Measurements from ENCODE around the gene CRYBG2. TPM values are rescaled to one million over a fixed set of nuclear protein-coding genes. Genes with fewer than 3 reads are reported as not detected.

CRYBG2 gene, protein sequence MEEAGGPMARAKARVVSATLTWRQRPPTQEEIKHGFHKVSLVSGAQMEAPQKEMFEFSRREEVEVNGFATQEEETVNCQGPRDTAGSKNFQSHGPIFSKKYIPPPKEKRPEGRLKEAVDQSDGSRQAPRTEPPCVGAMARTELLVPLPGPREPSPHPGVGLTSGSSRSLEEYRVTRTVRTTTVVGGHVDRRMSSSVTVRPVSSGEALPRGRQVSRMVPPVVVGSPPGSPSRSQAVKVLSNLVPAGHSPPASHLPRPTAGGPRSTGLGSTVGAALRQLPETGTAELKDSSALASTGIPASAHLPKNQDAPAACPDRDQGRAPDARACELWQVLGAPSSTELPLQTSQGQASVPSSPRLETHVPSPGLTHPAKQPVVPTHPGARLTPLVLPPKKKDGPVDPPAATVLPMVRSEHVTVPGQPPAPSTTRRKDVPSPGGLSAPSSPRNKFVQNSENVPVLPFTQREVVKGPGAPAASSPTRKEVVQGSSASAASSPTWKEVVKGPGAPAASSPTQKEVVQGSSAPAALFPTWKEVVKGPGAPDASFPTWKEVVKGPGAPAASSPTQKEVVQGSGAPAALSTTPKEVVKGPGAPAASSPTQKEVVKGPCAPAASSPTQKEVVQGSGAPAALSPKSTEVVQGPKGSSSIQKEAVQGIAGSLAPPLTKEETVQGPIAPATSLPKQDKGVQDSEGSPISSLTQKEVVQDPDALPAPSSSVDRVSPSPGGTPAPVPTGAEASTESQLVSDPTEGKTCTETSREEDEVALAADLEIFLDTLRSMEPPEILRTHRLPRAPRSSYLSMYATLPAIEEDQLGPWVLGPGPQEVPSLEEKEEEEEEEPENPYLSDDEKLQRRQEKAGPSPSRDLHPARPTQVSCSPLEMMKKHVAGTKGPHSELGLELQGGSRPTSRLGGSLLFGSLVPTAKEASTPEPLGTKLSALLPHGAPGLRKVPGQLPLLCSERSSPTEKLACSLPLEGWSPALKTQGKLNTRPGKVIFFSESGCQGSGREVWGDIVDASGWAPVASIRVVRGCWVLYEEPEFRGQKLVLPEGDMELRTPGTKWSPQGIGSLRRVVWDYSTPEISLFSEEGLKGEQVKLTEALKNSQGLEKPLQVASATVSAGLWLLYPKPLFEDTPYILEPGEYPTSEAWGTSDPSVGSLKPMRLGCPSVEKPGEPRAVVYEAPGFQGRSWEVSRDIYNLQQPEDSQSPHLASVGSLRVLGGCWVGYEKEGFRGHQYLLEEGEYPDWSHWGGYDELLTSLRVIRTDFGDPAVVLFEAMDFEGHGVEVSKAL (N-terminal part only)
- total RNA-seq (2022) (6.4 and 17.6 TPM in 2 replicates), Bru-seq, nascent RNA (percentile 49 among the genes with signal in this experiment), BruChase-seq, experiment 1, labeled RNA remaining after a 6-hour chase (percentile 44 among the genes with signal in this experiment), BruChase-seq, experiment 2, labeled RNA remaining after a 2-hour chase (percentile 45 among the genes with signal in this experiment)
- long read RNA-seq, partial matches to known transcripts: 7 of 10 reads
- long read RNA-seq, other reads (novel, unspliced or antisense): 3 of 10 reads

DNA sequence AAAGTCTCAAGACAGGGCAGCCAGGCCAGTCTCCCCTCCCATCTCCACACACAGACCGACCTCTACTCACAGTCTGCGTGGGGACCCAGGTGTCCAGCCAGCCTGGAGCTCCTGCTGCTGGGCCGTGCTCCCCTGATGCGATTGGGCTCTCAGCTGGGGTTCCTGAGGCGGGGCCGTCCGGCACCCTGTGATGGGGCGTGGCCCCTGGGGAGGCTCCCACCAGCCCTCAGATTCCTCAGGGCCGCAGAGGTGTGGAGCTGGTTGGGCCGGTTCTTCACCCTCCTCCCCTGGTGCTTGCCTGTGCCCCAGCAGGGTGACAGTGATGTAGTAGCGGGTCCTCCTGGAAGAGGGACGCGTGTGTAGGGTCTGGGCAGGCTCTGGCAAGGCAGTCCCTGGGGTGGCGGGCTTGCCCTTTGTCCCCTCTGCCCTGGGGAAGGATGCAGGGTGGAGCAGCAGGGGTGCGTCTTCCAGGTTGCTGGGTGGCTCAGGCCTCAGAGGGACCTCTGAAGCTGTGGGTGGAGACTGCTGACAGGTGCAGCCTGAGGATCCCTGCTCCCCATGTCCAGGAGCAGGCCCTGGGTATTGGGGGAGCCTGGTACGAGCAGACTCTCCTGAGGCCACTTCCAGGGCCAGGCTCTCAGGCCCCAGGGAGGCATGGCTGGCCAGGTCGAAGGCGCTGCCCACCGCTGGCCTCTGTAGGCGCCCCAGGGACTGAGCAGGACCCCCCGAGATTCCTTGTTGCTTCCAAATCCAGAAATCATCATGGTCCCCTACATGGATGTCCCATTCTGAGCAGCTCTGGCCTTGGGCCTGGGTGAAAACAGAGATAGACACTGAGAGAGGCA, at the start of gene CRYBG2:
CRYBG2 (minus strand) TSS at position 155 of the 845 bp plus-strand sequence. CDS start 7,473 bp downstream, outside the sequence.
- DNase-seq: peak; percentile 90
- Mint-ChIP-seq H3K4me3 (ENCODE audit: low read depth, unreplicated experiment) (peak within 1 kb of the TSS; percentile 57), H3K27me3 (ENCODE audit: unreplicated experiment) (no peaks in the 10 kb centered on the region), H3K4me1 (ENCODE audit: low read depth, unreplicated experiment) (peaks cover 57% of the 10 kb centered on the region), H3K9me3 (ENCODE audit: low read depth, unreplicated experiment) (no peaks in the 10 kb centered on the region), H3K36me3 (ENCODE audit: insufficient read depth, unreplicated experiment) (peaks cover 34% of the 10 kb centered on the region), H3K27ac (ENCODE audit: unreplicated experiment) (peak within 1 kb of the TSS; percentile 91)
- CTCF ChIA-PET: interaction anchor here (0.6 kb wide), 1 partner anchor 182 kb away, joined by 3 read pairs; the partner anchor contains the start of gene ZNF593OS
- intact Hi-C loops (cut with micrococcal nuclease; ENCODE audit: unreplicated experiment): no loop called here
- no TSS peak for BruUV-seq (replicated peaks)
- TF ChIP-seq, protein P1, sequence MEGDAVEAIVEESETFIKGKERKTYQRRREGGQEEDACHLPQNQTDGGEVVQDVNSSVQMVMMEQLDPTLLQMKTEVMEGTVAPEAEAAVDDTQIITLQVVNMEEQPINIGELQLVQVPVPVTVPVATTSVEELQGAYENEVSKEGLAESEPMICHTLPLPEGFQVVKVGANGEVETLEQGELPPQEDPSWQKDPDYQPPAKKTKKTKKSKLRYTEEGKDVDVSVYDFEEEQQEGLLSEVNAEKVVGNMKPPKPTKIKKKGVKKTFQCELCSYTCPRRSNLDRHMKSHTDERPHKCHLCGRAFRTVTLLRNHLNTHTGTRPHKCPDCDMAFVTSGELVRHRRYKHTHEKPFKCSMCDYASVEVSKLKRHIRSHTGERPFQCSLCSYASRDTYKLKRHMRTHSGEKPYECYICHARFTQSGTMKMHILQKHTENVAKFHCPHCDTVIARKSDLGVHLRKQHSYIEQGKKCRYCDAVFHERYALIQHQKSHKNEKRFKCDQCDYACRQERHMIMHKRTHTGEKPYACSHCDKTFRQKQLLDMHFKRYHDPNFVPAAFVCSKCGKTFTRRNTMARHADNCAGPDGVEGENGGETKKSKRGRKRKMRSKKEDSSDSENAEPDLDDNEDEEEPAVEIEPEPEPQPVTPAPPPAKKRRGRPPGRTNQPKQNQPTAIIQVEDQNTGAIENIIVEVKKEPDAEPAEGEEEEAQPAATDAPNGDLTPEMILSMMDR (IDR thresholded peaks at IDR 0.05; ENCODE audit: unreplicated experiment): no peak

DNA sequence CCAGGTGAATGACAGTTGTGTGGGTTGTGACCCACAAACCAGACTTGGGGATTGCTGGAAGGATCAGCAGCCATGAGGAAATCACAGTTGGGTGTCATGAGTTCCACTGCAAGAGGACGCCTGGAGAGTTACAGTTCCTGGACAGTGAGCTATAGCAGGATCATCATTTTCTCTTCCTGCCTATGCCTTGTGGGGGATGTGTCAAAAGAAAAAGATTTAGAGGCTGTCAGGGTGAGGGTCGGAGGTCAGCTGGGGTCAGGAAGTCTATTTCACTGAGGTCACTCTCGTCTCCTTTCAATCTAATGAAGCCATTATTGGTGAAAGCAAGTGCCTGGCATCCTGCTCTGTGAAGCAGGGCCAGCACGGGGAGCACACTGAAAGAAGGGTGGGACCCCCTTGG, 49.7 kb upstream of the CRYBG2 start:
- H3K4me3 Mint-ChIP-seq (ENCODE audit: low read depth, unreplicated experiment): no peak overlapping the region

DNA sequence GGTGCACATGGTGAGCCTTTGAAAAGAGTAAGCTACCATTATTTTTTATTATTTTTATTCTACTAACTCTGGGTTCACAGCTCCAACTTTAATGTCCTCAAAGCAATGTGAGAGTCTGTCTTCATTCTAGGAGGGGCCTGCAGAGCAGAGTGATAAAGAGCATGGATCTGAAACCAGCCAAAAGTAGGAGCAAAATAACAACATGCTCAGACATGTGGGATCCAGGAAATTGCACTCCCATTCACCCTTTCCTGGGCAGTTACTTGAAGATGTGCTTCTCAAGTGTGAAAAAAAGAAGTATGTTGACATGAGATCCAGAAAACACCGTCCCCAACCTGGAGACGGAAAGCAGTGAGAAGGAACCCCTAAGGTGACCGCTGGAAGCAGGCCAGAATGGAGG, 48.0 kb upstream of the CRYBG2 start:
- no TSS peak for BruUV-seq (replicated peaks)
- TF ChIP-seq, protein P1 (IDR thresholded peaks at IDR 0.05; ENCODE audit: unreplicated experiment): no peak
- DNase-seq: no peak
- CTCF ChIA-PET: no interaction called here
- Mint-ChIP-seq H3K36me3 (ENCODE audit: insufficient read depth, unreplicated experiment) (no peaks in the 10 kb centered on the region), H3K27me3 (ENCODE audit: unreplicated experiment) (peaks cover 24% of the 10 kb centered on the region), H3K4me1 (ENCODE audit: low read depth, unreplicated experiment) (no peaks in the 10 kb centered on the region), H3K4me3 (ENCODE audit: low read depth, unreplicated experiment) (no peak overlapping the region), H3K9me3 (ENCODE audit: low read depth, unreplicated experiment) (no peaks in the 10 kb centered on the region), H3K27ac (ENCODE audit: unreplicated experiment) (no peak overlapping the region)
- intact Hi-C loops (cut with micrococcal nuclease; ENCODE audit: unreplicated experiment): no loop called here

More for the DNA sequence above, 49.7 kb upstream of the CRYBG2 start:
- no TSS peak for BruUV-seq (replicated peaks)
- H3K36me3 Mint-ChIP-seq (ENCODE audit: insufficient read depth, unreplicated experiment): no peaks in the 10 kb centered on the region
- CTCF ChIA-PET: no interaction called here
- no peak overlapping the region for H3K27ac Mint-ChIP-seq (ENCODE audit: unreplicated experiment)
- no peaks in the 10 kb centered on the region for H3K9me3 Mint-ChIP-seq (ENCODE audit: low read depth, unreplicated experiment)
- peaks cover 32% of the 10 kb centered on the region for H3K27me3 Mint-ChIP-seq (ENCODE audit: unreplicated experiment)
- no peak for DNase-seq
- intact Hi-C loops (cut with micrococcal nuclease; ENCODE audit: unreplicated experiment): no loop called here
- no peaks in the 10 kb centered on the region for H3K4me1 Mint-ChIP-seq (ENCODE audit: low read depth, unreplicated experiment)
- TF ChIP-seq, protein P1 (IDR thresholded peaks at IDR 0.05; ENCODE audit: unreplicated experiment): no peak

All from Calu3 (cell line).